OCI-LY3 (cell line): ENCODE results near the gene ABHD17C.

ENCODE experiments used
- CTCF ChIP-seq: fragments of 200-600, 300-600 bp; sonication (generic); IDR thresholded peaks from 2 replicates; pipeline ENCODE4 v1.5.1; 2014; ENCODE audit warnings: antibody characterized with exemption, low read length, low read depth
- EZH2phosphoT487 ChIP-seq: fragments of 200-600 bp; shearing (Covaris generic); IDR thresholded peaks from 2 replicates; pipeline ENCODE4 v1.6.1; 2018; ENCODE audit warnings: antibody characterized with exemption, mixed run types, low read depth

- no peak for TF ChIP-seq CTCF
- TF ChIP-seq EZH2phosphoT487 = no peak
Measured at GRCh38 chr15:80755885-80756284, 60.8 kb downstream of the ABHD17C start.
